VCaP (cell line): Measurements from ENCODE around the gene KCNE4.

Source experiments
- H3K27ac ChIP-seq: fragments of 450-650 bp; 2 replicates; pipeline ENCODE4 v1.5.1; 2017
- CTCF ChIP-seq: fragments of 450-650 bp; conservative IDR thresholded peaks from 2 replicates; pipeline ENCODE4 v1.5.1; 2017; ENCODE audit warnings: mild to moderate bottlenecking, moderate library complexity

KCNE4 gene

GRCh38 chr2:223081789-223082188 lies 29.8 kb downstream of the KCNE4 start:
- TF ChIP-seq CTCF: no peak
- H3K27ac ChIP-seq: no peak overlapping the region

GRCh38 chr2:223082706-223083105 lies 30.7 kb downstream of the KCNE4 start:
- TF ChIP-seq CTCF: no peak
- H3K27ac ChIP-seq: no peak overlapping the region; the same call in 1 of the 2 replicates

GRCh38 chr2:223083402-223084070 lies 31.5 kb downstream of the KCNE4 start:
- no peak for TF ChIP-seq CTCF
- H3K27ac ChIP-seq: no peak overlapping the region; the same call in 1 of the 2 replicates

- H3K27ac ChIP-seq: no peak overlapping the region
- no peak for TF ChIP-seq CTCF
Observed at GRCh38 chr2:223084873-223085272, 32.9 kb downstream of the KCNE4 start.

GRCh38 chr2:223086370-223086981 lies 34.5 kb downstream of the KCNE4 start:
- no peak overlapping the region for H3K27ac ChIP-seq
- TF ChIP-seq CTCF: no peak

- H3K27ac ChIP-seq: no peak overlapping the region
- TF ChIP-seq CTCF: no peak
Observed at GRCh38 chr2:223087466-223087865, 35.5 kb downstream of the KCNE4 start.

- TF ChIP-seq CTCF: no peak
- H3K27ac ChIP-seq: no peak overlapping the region
Observed at GRCh38 chr2:223088866-223089265, 36.9 kb downstream of the KCNE4 start.
